ENCODE results near the gene LGALS12. TPM values are rescaled to one million over a fixed set of nuclear protein-coding genes. Genes with fewer than 3 reads are reported as not detected.
A peak's percentile ranks its signal among the peaks of the same experiment; 100 is the strongest.

Gene LGALS12
- total and polyA plus RNA-seq, 11 donors: 0.32 to 15.1 (median 1.1) TPM; not detected in 2

GRCh38 chr11:63470311-63470710, 35.6 kb upstream of the LGALS12 start:
- H3K4me3 ChIP-seq: no peak overlapping the region
- no peaks in the 10 kb centered on the region for H3K4me1 ChIP-seq
- intact Hi-C loops (cut with DNase I): loop anchor here in 1 of 10 donors (10.0 kb wide), 1 partner anchor 264 kb away; no protein-coding TSS in a partner anchor
- whole genome bisulfite sequencing, 4 donors: 67 to 74% (median 71%) methylated on average over 3 of the region's 3 CpGs
- no peak for TF ChIP-seq CTCF (IDR thresholded peaks at IDR 0.05)
- no peak for TF ChIP-seq POLR2A (IDR thresholded peaks at IDR 0.05)
- no peak overlapping the region for H3K27ac ChIP-seq
- DNase-seq (no peak), ATAC-seq (no peak)
- H3K9me3 ChIP-seq: peaks cover 0 to 23% (median 4%) of the 10 kb centered on the region in 12 donors
- no peaks in the 10 kb centered on the region for H3K36me3 ChIP-seq
- H3K27me3 ChIP-seq: no peaks in the 10 kb centered on the region

- ATAC-seq (no peak), DNase-seq (no peak)
- TF ChIP-seq CTCF (IDR thresholded peaks at IDR 0.05) (no peak), POLR2A (IDR thresholded peaks at IDR 0.05) (no peak)
- no peaks in the 10 kb centered on the region for H3K4me1 ChIP-seq
- H3K27ac ChIP-seq: no peak overlapping the region
- 78 to 84% (median 81%) methylated on average over 3 of the region's 3 CpGs for WGBS, 4 donors
- peaks cover 0 to 42% (median 4%) of the 10 kb centered on the region in 12 donors for H3K9me3 ChIP-seq
- no peak overlapping the region for H3K4me3 ChIP-seq
- intact Hi-C loops (cut with DNase I): loop anchor here in 1 of 10 donors (10.0 kb wide), 1 partner anchor 262 kb away; no protein-coding TSS in a partner anchor
- H3K27me3 ChIP-seq: no peaks in the 10 kb centered on the region
- no peaks in the 10 kb centered on the region for H3K36me3 ChIP-seq
Observed at GRCh38 chr11:63472372-63472771, 33.5 kb upstream of the LGALS12 start.

- ATAC-seq (no peak), DNase-seq (no peak)
- Histone ChIP-seq H3K4me3 (no peak overlapping the region), H3K4me1 (no peaks in the 10 kb centered on the region), H3K36me3 (no peaks in the 10 kb centered on the region), H3K9me3 (peaks cover 0 to 20% (median 2%) of the 10 kb centered on the region in 12 donors), H3K27ac (no peak overlapping the region), H3K27me3 (no peaks in the 10 kb centered on the region)
- TF ChIP-seq POLR2A (IDR thresholded peaks at IDR 0.05) (no peak), CTCF (IDR thresholded peaks at IDR 0.05) (no peak)
- intact Hi-C loops (cut with DNase I): loop anchor here in 6 of 10 donors (5.0 to 10.0 kb wide), 3 partner anchors 146 to 261 kb away; no protein-coding TSS in a partner anchor
Observed at GRCh38 chr11:63476618-63477017, 29.3 kb upstream of the LGALS12 start.

GRCh38 chr11:63478896-63479295, 27.0 kb upstream of the LGALS12 start:
- no peak for TF ChIP-seq POLR2A (IDR thresholded peaks at IDR 0.05)
- TF ChIP-seq CTCF (IDR thresholded peaks at IDR 0.05): peak; percentile 82 to 96 (median 90)
- no peak overlapping the region for H3K27ac ChIP-seq
- H3K4me1 ChIP-seq: no peaks in the 10 kb centered on the region
- H3K27me3 ChIP-seq: no peaks in the 10 kb centered on the region
- intact Hi-C loops (cut with DNase I): loop anchor here in 9 of 10 donors (1.0 to 10.0 kb wide), 8 partner anchors 143 to 260 kb away; no protein-coding TSS in a partner anchor
- peaks cover 0 to 19% (median 2%) of the 10 kb centered on the region in 12 donors for H3K9me3 ChIP-seq
- no peaks in the 10 kb centered on the region for H3K36me3 ChIP-seq
- ATAC-seq (peak; percentile 32 to 85 (median 82)), DNase-seq (peak in 2 of 5 donors; percentile 33 to 49)
- WGBS, 4 donors: 14 to 20% (median 19%) methylated on average over 5 of the region's 5 CpGs
- H3K4me3 ChIP-seq: no peak overlapping the region

All from heart left ventricle (tissue), 16 donors.